Measurements from ENCODE around the gene TMEM229A.
"Not testable (repeated sequence)": the region's sequence is repeated elsewhere in the genome, so short reads cannot be mapped to it uniquely, and the experiment has no call there.

Gene TMEM229A

GRCh38 chr7:124031919-124032318 is 948 bp downstream of the TMEM229A start:
- DNase-seq, result no peak

DNA sequence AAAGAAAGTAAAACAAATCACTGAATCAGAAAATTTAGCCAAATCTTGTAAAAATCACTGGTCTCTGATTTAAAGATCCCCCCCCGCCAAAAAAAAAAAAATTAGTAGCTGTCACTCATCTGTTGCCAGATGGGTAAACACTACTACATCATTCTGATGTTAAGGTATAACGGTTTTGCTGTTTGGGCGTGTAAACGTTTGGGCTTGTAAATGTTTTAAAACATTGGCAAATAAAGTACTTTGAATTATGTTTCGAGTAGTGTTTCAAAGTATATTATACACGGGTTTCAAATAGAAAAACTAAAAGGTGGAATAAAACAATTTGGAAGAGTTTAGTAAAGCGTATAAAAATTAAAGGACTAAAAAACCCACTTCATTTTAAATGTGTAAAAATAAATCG is 1.5 kb downstream of the TMEM229A start:
- no peak for DNase-seq

- no peak for DNase-seq
Measured at GRCh38 chr7:124030964-124031363, 1.9 kb downstream of the TMEM229A start.

- no peak for DNase-seq
Measured at GRCh38 chr7:124029396-124030188, 3.3 kb downstream of the TMEM229A start.

- no peak for DNase-seq
Measured at GRCh38 chr7:124027236-124027635, 5.6 kb downstream of the TMEM229A start.

DNA sequence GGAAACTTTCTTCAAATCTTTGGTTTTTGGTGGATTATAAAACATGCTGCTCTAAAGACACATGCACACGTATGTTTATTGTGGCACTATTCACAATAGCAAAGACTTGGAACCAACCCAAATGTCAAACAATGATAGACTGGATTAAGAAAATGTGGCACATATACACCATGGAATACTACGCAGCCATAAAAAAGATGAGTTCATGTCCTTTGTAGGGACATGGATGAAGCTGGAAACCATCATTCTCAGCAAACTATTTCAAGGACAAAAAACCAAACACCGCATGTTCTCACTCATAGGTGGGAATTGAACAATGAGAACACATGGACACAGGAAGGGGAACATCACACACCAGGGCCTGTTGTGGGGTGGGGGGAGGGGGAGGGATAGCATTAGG is 8.5 kb downstream of the TMEM229A start:
- DNase-seq, result not testable (repeated sequence)

- no peak for DNase-seq
Measured at GRCh38 chr7:124022551-124022950, 10.3 kb downstream of the TMEM229A start.

GRCh38 chr7:124020060-124020459 is 12.8 kb downstream of the TMEM229A start:
- no peak for DNase-seq

DNA sequence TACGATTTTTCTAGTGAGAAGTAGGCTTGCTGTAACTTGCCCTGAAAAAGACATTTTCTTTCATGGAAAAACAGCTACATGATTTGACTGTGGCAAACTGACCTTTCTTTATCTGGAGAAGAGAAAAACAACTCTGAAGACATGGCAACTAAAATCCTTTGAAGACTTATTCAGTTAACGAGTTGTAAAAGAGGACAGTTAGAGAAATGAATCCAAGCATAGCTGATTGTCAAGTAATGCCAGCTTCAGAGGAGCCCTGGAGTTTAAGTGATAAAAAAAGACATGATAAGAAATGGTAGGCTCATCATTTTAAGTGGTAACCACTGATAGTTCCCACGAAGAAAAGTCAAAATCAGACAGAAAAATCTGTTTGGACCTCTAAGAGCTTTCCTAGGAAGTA is 19.6 kb downstream of the TMEM229A start:
- DNase-seq, result no peak

- no peak for DNase-seq
Measured at GRCh38 chr7:124012864-124013263, 20.0 kb downstream of the TMEM229A start.

DNA sequence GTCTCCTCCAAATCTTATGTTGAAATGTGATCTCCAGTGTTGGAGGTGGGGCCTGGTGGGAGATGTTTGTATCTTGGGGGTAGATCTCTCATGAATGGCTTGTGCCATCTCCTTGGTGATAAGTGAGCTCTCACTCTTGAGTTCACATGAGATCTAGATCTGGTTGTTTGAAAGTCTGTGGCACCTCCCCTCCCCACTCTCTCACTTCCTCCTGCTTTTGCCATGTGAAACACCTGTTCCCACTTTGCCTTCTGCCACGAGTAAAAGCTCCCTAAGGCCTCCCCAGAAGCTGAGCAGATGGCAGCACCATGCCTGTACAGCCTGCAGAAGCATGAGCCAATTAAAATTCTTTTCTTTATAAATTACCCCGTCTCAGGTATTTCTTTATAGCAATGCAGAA is 23.5 kb downstream of the TMEM229A start:
- peak; percentile 16 for DNase-seq

- not testable (repeated sequence) for DNase-seq
Measured at GRCh38 chr7:124008296-124008695, 24.6 kb downstream of the TMEM229A start.

- no peak for DNase-seq
Measured at GRCh38 chr7:123999703-124000102, 33.2 kb downstream of the TMEM229A start.

DNA sequence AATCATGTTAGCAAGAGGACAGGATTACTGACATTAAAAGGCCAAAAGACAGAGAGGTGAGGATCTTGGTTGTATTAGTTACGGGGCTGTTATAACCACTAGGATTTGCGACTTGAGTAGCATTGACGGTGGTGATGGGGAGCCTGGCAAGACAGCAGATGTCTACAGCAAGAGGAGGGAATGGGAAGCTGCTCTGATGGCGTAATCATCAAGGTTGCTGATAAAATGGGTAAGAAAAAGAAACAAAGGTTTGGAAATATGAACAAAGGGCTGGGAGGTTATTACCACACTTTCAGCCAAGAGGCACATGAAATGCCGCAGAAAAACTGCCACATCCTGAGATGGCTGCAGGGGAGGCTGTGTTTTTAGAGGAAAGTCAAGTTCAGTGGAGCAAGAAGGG is 33.9 kb downstream of the TMEM229A start:
- no peak for DNase-seq

GRCh38 chr7:123996327-123996625 is 36.6 kb downstream of the TMEM229A start:
- no peak for DNase-seq

DNA sequence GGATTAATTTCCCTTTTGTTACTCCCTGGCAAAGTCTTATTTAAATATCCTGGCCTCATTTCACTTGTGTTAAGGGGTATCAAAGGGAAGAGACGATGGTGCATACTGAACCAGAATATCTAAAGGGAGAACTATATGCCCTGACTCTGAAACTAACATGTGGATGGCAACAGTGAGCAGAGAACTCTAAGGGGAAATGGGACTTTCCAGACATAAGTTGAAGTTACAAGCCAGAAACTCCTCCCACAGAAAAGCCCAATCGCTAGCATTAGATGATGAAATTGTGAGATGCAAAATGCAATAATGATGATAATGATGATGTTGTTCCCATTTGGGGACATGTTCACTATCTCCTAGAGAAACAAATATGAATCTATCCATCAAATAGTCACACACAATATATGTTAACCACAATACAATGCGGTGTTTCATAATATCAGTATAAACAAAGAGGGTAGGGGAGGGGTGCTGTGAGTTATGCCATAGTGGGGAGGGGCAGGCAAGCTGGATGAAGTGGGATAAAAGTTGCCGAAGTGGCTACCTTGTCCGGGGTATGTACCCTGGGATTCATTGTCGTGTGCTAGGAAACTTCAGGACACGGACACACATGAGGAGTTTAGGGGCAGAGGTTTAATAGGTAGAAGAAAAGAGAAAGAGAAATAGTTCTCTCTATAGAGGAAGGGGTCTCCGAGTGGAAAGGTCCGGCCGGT is 37.1 kb downstream of the TMEM229A start:
- no peak for DNase-seq

GRCh38 chr7:123994449-123994848 is 38.4 kb downstream of the TMEM229A start:
- no peak for DNase-seq

DNA sequence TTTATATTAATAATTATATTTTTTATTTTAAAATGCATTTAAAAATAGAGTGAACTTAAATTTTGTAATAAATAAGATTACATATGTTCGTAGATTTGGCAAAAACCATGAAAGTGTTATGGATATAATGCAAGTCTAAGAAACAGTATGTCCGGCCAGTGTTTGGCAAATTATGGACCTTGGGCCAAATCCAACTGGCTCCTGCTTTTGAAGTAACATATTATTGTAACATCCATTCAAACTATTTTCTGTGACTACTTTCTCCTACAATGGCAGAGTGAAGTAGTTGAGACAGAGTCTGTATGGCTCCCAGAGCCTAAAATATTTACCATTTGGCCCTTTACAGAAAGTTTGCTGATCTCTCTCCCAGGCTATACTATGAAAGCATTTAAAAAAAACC is 38.9 kb downstream of the TMEM229A start:
- no peak for DNase-seq

DNA sequence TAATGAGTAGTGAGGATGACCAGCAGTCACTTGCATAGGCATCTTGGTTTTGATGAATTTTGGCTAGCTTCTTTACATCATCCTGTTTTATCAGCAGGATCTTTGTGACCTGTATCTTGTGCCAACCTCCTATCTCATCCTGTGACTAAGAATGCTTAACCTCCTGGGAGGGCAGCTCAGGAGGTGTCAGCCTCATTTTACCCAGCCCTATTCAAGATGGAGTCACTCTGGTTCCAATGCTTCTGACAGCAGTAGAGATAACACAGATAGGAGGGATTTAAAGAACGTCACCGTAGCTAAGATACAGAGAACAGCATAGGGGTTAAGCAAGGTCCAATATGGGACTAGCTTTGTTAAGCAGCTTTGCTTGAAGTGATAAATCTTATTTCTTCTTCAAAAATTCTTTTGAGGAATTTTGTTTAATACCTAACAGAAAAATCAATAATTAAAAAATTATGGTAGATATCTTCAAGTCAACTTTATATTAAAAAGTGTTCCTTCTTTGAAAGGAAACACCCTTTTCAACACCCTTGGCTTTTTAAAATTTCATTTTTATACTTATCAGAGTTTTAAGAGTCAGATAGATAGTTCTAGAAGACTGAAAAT is 39.9 kb downstream of the TMEM229A start:
- DNase-seq, result no peak

DNA sequence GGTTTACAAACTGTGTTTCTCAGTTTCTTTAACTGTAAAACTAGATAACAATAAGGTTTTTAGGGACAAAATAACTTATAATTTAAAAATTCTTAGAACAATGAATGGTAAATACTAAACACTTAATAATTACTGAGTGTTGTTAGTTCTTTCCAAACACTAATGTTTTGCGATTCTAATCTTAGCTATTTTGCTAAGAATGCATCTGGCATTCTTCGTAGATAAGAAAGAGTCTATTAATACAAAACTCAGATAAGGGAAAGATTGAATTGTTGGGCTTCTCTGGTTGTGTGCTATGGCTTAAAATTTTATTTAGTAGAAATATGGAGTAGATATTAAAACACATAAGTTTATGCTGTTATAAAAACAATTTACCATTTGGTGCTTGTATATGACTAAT is 45.4 kb downstream of the TMEM229A start:
- no peak for DNase-seq

All from NCI-H2171 (cell line).